Keratinocyte (primary cell): Measurements from ENCODE around the gene CD4. TPM values are rescaled to one million over a fixed set of nuclear protein-coding genes. Genes with fewer than 3 reads are reported as not detected.

Experiments used
- DNase-seq: peaks from one replicate; pipeline ENCODE4 v3.0.0-alpha.2; 2011; ENCODE audit warnings: low read depth, missing footprints, low spot score
- FAIRE-seq: peaks from 2 replicates; lab custom pipeline; 2011; peaks lifted over from hg19 to GRCh38; lab: Jason Lieb, UNC
- H2AFZ ChIP-seq: 2 replicates; pipeline ENCODE4 v1.6.0; 2012; ENCODE audit warnings: low read length, control low read depth, inconsistent platforms; ENCODE audit not compliant: control insufficient read depth
- H3K27ac ChIP-seq: 2 replicates; pipeline ENCODE4 v1.5.1; 2011; ENCODE audit warnings: low read length; ENCODE audit not compliant: control insufficient read depth, insufficient read depth
- H3K27me3 ChIP-seq: 3 replicates; pipeline ENCODE4 v1.6.0; 2011; ENCODE audit warnings: low read length; ENCODE audit not compliant: control insufficient read depth, insufficient read depth; ENCODE audit errors: extremely low read depth
- H3K36me3 ChIP-seq, 2 experiments: 2 replicates in 1 of 2; 3 replicates in 1 of 2; pipeline ENCODE4 v1.5.1; 2011; ENCODE audit warnings: low read length in 2 of 2, mild to moderate bottlenecking in 1 of 2; ENCODE audit not compliant: control insufficient read depth in 2 of 2, insufficient read depth in 2 of 2; ENCODE audit errors: extremely low read depth in 1 of 2
- H3K4me1 ChIP-seq: 3 replicates; pipeline ENCODE4 v1.5.1; 2011; ENCODE audit warnings: low read length; ENCODE audit not compliant: control insufficient read depth, insufficient read depth; ENCODE audit errors: extremely low read depth
- H3K4me2 ChIP-seq: 3 replicates; pipeline ENCODE4 v1.6.0; 2011; ENCODE audit warnings: low read depth, low read length; ENCODE audit not compliant: control insufficient read depth, insufficient read depth; ENCODE audit errors: extremely low read depth
- H3K4me3 ChIP-seq, 3 experiments: fragments of 200-600 bp in 1 of 3; sonication (generic) in 1 of 3; 2 replicates in 2 of 3; 3 replicates in 1 of 3; pipeline ENCODE4 v1.5.1; 2011 to 2016; ENCODE audit warnings: low read length in 3 of 3, mild to moderate bottlenecking in 3 of 3, control low read depth in 2 of 3, inconsistent platforms in 1 of 3, low read depth in 1 of 3, mixed read lengths in 1 of 3, mixed run types in 1 of 3, moderate library complexity in 1 of 3; ENCODE audit not compliant: control insufficient read depth in 2 of 3, insufficient read depth in 2 of 3; ENCODE audit errors: extremely low read depth in 1 of 3
- H3K79me2 ChIP-seq: 2 replicates; pipeline ENCODE4 v1.6.0; 2012; ENCODE audit warnings: low read length; ENCODE audit not compliant: control insufficient read depth, insufficient read depth
- H3K9ac ChIP-seq: 3 replicates; pipeline ENCODE4 v1.6.0; 2011; ENCODE audit warnings: low read length; ENCODE audit not compliant: control insufficient read depth, insufficient read depth; ENCODE audit errors: extremely low read depth
- H3K9me1 ChIP-seq: 3 replicates; pipeline ENCODE4 v1.6.0; 2011; ENCODE audit warnings: low read length; ENCODE audit not compliant: control insufficient read depth, insufficient read depth; ENCODE audit errors: extremely low read depth
- H3K9me3 ChIP-seq: 2 replicates; pipeline ENCODE4 v1.5.1; 2012; ENCODE audit warnings: low read depth, low read length; ENCODE audit not compliant: control insufficient read depth
- H4K20me1 ChIP-seq: 3 replicates; pipeline ENCODE4 v1.6.0; 2011; ENCODE audit warnings: low read length; ENCODE audit not compliant: control insufficient read depth, insufficient read depth; ENCODE audit errors: extremely low read depth
- CTCF ChIP-seq, 3 experiments: IDR thresholded peaks in 1 of 3; conservative IDR thresholded peaks in 1 of 3; optimal IDR thresholded peaks in 1 of 3; 2 replicates in 2 of 3; 3 replicates in 1 of 3; pipeline versions ENCODE3 to v1.5.1; 2011; ENCODE audit warnings: low read length in 3 of 3, mild to moderate bottlenecking in 3 of 3, moderate library complexity in 2 of 3, control low read depth in 1 of 3, inconsistent platforms in 1 of 3; ENCODE audit not compliant: insufficient read depth in 2 of 3; ENCODE audit errors: extremely low read depth in 1 of 3
- EZH2 ChIP-seq: IDR thresholded peaks from one replicate; pipeline ENCODE4 v1.6.1; 2012; ENCODE audit warnings: inconsistent platforms, mild to moderate bottlenecking, low read length, moderate library complexity
- dilution Hi-C: fragments of 300-500 bp; cut with MboI; formaldehyde crosslinking; loops from one replicate; pipeline ENCODE4 v1.7.0; 2020; ENCODE audit warnings: low sequenced_read_pairs; ENCODE audit not compliant: extremely low pct_ligation_motif_present
- polyA plus RNA-seq, 5 experiments: library from polyadenylated mRNA; depleted of rRNA in 3 of 5; stranded (reverse) in 3 of 5; stranded (forward) in 1 of 5; unstranded in 1 of 5; fragments of >200 nt; gene quantifications; 1 replicate in 1 of 5; 2 replicates in 3 of 5; 3 replicates in 1 of 5; pipeline versions ENCODE4 v1.2.1 to v1.2.3, GENCODE V29; 2011 to 2012; ENCODE audit warnings: missing spikeins in 2 of 5, low read depth in 1 of 5, low replicate concordance in 1 of 5

The CD4 gene
- polyA plus RNA-seq, 1 donor (not counting 4 experiments of a cell fraction or from before 2014, with no cell fraction given): 0.01 TPM

GRCh38 chr12:6757028-6757690 lies 32.2 kb upstream of the CD4 start:
- Histone ChIP-seq H3K9me3 (no peaks in the 10 kb centered on the region), H3K4me3 (no peak overlapping the region), H3K36me3 (no peaks in the 10 kb centered on the region), H3K9ac (no peak overlapping the region), H2AFZ (peak overlapping the region; percentile 8), H3K27ac (no peak overlapping the region), H4K20me1 (no peaks in the 10 kb centered on the region), H3K4me1 (peaks cover 5% of the 10 kb centered on the region), H3K4me2 (no peak overlapping the region), H3K79me2 (peaks cover 8% of the 10 kb centered on the region), H3K9me1 (no peaks in the 10 kb centered on the region), H3K27me3 (no peaks in the 10 kb centered on the region)
- dilution Hi-C loops: no loop called here
- FAIRE-seq: no peak
- DNase-seq: no peak
- TF ChIP-seq CTCF (optimal IDR thresholded peaks at IDR 0.05 in 1 of 3, IDR thresholded peaks at IDR 0.05 in 1 of 3, conservative IDR thresholded peaks at IDR 0.05 in 1 of 3; ENCODE audit: extremely low read depth in 1 of 3, insufficient read depth in 2 of 3, low read length in 3 of 3): no peak
- TF ChIP-seq EZH2: no peak

- H2AFZ ChIP-seq: no peak overlapping the region
- dilution Hi-C loops: no loop called here
- no peak for FAIRE-seq
These were observed 30.7 kb upstream of the CD4 start for GRCh38 chr12:6758506-6759095.

More at GRCh38 chr12:6758506-6759095, 30.7 kb upstream of the CD4 start:
- Histone ChIP-seq H3K4me1 (peaks cover 6% of the 10 kb centered on the region), H4K20me1 (no peaks in the 10 kb centered on the region), H3K4me3 (no peak overlapping the region), H3K9ac (no peak overlapping the region), H3K27ac (no peak overlapping the region), H3K9me3 (no peaks in the 10 kb centered on the region), H3K36me3 (no peaks in the 10 kb centered on the region), H3K9me1 (no peaks in the 10 kb centered on the region), H3K4me2 (no peak overlapping the region), H3K27me3 (no peaks in the 10 kb centered on the region), H3K79me2 (no peaks in the 10 kb centered on the region)
- TF ChIP-seq EZH2: no peak
- TF ChIP-seq CTCF (optimal IDR thresholded peaks at IDR 0.05 in 1 of 3, IDR thresholded peaks at IDR 0.05 in 1 of 3, conservative IDR thresholded peaks at IDR 0.05 in 1 of 3; ENCODE audit: extremely low read depth in 1 of 3, insufficient read depth in 2 of 3, low read length in 3 of 3): no peak
- no peak for DNase-seq
